22Rv1 (cell line): ENCODE results near the gene PRKD2.

Experiments
- H3K27ac ChIP-seq: fragments of 450-650 bp; 2 replicates; pipeline ENCODE4 v1.5.1; 2017
- ZFX ChIP-seq: fragments of 450-650 bp; IDR thresholded peaks from 2 replicates; pipeline ENCODE4 v1.6.1; 2017; ENCODE audit warnings: antibody characterized with exemption, borderline replicate concordance
- TF ChIP-seq, protein P1 (sequence below): fragments of 450-650 bp; IDR thresholded peaks from 2 replicates; pipeline ENCODE4 v1.5.1; 2017; ENCODE audit warnings: mild to moderate bottlenecking

Gene PRKD2

DNA sequence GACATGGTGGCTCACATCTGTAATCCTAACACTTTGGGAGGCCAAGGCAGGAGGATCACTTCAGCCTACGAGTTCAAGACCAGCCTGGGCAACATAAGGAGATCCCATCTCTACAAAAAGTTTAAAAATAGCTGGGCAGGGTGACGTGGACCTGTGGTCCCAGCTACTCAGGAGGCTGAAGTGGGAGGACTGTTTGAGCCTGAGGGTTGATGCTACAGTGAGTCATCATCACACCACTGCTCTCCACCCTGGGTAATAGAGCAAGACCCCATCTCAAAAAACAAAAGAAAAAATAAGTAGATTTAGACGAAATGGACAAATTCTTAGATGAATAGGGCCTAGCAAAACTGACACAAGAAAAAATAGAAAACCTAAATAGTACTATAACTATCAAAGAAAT, 70.5 kb downstream of the PRKD2 start:
- no peak for TF ChIP-seq ZFX
- TF ChIP-seq, protein P1, sequence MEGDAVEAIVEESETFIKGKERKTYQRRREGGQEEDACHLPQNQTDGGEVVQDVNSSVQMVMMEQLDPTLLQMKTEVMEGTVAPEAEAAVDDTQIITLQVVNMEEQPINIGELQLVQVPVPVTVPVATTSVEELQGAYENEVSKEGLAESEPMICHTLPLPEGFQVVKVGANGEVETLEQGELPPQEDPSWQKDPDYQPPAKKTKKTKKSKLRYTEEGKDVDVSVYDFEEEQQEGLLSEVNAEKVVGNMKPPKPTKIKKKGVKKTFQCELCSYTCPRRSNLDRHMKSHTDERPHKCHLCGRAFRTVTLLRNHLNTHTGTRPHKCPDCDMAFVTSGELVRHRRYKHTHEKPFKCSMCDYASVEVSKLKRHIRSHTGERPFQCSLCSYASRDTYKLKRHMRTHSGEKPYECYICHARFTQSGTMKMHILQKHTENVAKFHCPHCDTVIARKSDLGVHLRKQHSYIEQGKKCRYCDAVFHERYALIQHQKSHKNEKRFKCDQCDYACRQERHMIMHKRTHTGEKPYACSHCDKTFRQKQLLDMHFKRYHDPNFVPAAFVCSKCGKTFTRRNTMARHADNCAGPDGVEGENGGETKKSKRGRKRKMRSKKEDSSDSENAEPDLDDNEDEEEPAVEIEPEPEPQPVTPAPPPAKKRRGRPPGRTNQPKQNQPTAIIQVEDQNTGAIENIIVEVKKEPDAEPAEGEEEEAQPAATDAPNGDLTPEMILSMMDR = no peak
- H3K27ac ChIP-seq = no peak overlapping the region

DNA sequence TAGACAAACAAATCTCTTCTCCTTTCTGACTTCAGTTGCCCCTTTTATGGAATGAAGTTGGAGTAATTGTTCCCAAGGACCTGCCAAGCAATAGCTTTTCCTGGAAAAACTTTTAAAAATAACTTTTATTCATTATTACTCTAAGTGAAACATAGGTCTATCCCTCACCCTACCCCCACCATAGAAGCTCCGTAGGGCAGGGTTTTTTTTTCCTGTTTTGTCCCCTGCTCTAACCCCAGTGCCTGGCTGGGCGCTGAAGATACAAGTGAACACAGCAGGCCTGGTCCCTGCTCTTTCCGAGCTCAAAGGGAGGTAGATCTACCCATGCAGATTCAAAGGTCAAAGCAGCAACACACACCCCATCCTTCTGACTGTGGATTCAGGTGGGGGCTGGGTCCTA, 72.2 kb downstream of the PRKD2 start:
- H3K27ac ChIP-seq = no peak overlapping the region
- TF ChIP-seq, protein P1 = no peak
- TF ChIP-seq ZFX = no peak

DNA sequence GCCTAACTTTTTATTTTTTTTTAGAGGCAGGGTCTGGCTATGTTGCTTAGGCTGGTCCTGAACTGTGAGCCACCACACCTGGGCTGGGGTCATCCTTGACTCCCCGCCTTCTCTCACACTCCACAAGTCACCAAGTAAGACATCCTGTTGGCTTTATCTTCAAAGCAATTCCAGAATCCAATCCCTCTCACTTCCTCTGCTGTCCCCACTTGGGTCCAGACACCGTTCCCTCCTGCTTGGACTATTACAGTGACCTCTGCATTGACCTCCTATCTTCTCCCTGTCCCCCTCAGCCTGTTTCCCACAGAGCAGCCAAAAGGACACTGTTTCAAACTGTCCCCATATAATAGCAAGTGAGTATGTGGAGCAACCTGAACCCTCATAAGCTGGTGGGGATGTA, 76.3 kb downstream of the PRKD2 start:
- TF ChIP-seq ZFX = no peak
- TF ChIP-seq, protein P1 = no peak
- H3K27ac ChIP-seq = no peak overlapping the region

DNA sequence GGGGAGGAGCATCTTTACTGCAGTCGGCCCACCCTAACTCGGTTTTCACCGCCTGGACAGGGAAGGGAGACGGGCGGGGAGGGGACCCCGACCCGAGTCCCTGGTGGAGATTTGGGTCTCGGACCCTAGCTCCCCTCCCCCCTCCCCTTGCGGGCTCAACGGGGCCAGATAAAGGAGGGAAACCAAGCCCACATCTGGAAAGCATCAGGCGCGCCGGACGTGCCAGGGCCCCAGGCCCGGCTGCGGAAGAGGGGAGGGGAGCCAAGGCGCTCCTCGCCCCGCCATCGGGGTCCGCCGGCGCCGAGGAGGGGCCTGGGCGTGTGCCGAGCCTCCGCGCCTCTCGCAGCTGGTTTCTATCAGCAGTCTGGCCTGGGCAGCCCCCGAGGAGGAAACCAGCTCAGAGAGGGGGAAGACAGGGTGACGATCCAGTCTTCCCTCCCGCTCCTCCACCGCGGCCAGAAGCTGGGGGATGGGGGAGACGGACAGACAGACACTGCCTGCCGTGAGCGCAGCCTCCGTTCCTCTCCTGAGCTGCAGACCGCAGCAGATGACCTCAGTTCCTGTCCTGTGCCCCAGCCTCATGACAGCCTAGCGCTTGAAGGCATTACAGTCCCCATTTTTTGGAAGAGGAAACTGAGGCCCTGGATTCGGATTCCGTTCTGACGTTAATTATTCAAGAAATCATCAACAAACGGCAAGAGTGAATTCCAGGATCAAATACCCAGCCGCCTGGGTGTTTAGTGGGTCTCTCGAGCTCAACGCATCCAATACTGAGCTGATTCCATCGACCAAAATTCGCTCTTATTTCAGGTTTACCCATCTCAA, 77.3 kb downstream of the PRKD2 start:
- TF ChIP-seq ZFX = no peak
- TF ChIP-seq, protein P1 = no peak
- H3K27ac ChIP-seq = no peak overlapping the region

DNA sequence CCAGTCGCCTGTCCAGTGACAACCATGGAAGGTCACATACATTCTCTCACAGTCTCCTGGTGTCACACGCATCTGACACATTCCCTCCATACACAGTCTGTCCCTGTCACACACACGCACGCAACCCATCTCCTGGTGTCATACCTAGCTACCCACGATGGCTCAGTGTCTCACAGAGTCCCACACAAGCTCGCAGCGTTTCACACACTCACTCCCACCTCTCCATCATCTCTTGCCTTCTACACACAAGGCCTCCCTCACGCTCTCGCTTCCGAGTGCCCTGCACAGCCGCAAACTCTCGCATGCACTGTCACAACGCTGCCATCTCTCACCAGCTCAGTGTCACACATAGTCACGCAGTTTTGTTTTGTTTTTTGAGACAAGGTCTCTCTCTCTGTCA, 79.7 kb downstream of the PRKD2 start:
- H3K27ac ChIP-seq = no peak overlapping the region
- TF ChIP-seq ZFX = no peak
- TF ChIP-seq, protein P1 = no peak

DNA sequence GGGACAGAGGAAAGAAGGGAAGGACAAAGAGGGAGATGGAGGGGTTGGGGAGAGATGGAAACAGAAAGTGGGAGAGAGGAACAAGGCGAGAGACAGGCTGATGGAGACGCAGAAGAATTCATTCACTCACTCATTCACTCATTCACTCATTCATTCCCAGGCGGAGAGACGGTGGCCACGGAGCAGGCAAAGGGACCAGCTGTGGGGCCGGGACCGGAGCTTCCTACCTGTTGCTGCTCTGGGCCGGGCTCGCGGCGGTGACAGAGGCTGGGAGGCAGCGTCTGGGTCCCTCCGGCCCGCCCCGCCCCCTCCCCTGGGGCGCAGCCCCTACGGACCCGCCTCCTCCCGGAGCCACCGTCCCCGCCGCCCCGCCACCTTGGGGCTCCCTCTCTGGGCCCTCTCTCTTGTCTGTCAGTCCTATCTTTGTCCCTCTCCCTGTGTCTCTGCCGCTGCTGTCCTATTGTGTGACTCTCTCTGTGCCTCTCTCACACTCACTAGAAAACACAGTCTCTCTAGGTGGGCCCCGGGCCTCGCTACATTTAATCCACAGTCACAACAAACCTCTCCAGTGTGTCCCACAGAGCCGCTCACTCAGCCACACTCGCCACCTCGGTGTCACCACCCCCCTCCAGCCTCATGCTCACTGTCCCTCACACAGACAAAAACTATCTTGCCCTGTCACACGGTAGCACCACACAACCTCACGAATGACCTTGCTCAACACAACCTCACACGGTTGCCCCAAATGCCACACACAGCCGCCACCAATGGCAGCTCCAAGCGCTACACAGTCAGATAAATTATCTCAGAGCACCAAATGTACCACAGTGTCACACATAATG, 80.8 kb downstream of the PRKD2 start, which contains the start of gene GNG8:
GNG8 (minus strand) TSS at position 283 of the 842 bp plus-strand sequence. CDS start 1,520 bp downstream, outside the sequence.
- TF ChIP-seq ZFX = no peak
- TF ChIP-seq, protein P1 = no peak
- no peak within 1 kb of the TSS for H3K27ac ChIP-seq
